NK-92 treated with Interleukin-12 subunit alpha and Interleukin-12 subunit beta, amount 100 ng/mL, for 24 hours (cell line): Measurements from ENCODE around the gene CIART.
"Not testable (repeated sequence)": the region's sequence is repeated elsewhere in the genome, so short reads cannot be mapped to it uniquely, and the experiment has no call there.

Source experiments
- DNase-seq: peaks from one replicate; lab custom pipeline; 2025; lab: John Stamatoyannopoulos, UW

Gene CIART

DNA sequence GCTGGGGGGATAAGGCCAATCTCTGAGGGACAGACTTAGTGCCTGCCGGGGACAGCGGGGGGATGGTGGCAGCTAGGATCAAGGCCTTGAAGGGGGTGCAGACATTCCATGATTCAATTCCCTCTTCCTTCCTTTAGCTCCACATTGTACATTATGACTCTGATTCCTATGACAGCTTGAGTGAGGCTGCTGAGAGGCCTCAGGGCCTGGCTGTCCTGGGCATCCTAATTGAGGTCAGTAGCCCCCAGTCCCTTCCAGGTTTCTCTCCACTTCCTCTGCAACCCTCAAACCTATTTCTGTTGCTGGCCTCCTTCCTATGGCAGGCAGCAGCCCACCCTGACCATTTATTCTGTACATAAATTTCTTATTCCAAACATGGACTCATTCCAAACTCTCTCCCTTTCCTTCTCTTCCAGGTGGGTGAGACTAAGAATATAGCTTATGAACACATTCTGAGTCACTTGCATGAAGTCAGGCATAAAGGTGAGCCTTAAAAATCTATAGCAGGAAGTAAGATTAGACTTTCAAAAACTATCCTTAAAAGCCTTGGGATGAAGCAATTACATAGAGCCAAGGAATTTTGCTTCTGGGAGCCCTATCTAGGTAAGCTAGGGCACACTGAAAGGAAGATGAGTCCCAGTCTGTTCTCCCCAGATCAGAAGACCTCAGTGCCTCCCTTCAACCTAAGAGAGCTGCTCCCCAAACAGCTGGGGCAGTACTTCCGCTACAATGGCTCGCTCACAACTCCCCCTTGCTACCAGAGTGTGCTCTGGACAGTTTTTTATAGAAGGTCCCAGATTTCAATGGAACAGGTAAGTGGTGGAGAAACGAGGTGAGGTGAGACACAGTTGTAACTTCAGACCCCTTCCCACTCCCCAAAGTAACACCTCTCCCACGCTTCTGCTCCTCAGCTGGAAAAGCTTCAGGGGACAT is 19.7 kb upstream of the CIART start:
- no peak for DNase-seq

DNA sequence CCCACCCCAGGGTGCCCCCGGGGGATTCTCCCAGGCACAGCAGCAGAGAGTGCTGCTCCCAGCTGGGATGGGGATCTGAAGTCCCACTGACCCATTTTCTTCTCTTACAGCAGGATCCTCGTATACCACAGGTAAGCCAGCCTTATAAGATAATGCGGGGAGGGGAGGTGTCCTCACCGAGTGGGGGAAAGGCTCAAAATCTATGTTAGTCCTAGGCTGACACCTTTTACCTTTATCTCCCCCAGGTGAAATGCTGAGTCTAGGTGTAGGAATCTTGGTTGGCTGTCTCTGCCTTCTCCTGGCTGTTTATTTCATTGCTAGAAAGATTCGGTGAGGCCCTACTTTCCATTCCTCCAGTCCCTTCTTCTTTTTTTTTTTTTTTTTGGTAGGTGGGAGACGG is 18.8 kb upstream of the CIART start:
- no peak for DNase-seq

DNA sequence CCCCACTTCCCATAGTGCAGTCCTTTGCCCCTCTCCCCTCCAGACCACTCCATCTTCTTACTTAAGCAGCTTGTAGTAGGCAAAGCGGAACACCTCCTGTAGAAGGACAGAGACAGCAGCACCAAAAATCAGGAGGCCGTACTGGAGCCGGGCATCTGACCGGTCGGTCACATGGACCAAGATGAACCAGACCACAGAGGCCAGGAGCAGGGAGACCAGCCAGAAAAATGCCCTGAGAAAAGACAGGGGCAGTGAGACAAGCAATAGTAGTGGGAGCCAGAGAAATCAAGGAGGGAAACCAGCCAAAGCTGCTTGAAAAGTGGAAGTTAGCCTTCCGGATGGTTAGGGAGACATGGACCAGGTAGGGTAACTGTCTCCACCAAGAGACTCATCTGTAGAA is 14.5 kb upstream of the CIART start:
- no peak for DNase-seq

DNA sequence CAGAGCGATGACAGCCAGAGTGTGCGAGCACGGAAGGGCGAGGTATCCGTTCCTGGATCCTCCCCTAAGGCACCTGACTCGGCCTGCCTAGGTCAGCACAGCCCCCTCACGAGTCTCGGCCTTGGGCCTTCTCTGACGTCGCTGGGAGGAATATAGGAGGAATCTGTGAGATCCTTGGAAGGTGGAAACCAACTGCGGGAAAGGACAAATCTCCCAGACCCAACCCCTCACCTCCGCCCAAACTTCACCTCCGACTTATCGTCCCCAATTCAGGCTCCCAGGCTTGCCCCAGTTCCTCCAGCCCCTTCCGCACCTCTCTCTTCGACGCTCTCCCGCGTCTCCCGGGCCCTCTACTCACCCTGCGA is 14.0 kb upstream of the CIART start:
- no peak for DNase-seq

DNA sequence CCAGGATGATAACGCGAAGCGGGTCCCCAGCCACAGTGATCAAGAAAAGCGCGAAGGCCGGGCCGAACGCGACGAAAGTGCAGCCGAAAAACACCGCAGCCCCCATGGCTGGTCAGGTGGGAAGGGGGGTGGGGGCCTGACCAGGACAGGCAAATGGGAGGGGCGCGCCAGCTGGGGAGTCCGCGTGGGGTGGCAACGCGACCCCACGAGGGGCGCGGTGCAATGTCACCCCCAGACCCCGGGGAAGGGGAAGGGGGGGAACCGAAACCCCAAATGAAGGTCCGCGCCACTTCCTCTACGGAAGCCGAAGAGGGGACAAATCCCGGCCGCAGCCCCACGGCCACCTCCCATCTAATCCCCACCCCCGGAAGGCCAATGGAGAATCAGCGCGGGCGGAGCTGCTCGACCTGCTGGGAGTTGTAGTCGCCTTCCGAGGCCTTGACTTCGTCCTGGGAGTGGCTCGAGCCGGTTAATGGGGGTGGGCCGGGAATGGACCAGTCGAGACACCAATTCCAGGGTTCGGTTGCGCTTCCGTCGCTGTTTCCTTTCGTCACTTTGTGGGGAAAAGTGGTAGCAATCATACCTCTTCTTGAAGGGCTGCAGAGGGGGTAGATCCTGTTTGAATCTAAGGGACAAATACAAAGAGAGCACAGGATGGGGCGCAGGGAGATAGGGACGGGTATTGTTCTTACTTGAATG is 13.5 kb upstream of the CIART start, which contains the start of gene APH1A:
Gene APH1A (minus strand): TSS at position 312 of the 699 bp plus-strand sequence. CDS start 206 bp downstream, at position 106.
- peak; percentile 92 for DNase-seq

DNA sequence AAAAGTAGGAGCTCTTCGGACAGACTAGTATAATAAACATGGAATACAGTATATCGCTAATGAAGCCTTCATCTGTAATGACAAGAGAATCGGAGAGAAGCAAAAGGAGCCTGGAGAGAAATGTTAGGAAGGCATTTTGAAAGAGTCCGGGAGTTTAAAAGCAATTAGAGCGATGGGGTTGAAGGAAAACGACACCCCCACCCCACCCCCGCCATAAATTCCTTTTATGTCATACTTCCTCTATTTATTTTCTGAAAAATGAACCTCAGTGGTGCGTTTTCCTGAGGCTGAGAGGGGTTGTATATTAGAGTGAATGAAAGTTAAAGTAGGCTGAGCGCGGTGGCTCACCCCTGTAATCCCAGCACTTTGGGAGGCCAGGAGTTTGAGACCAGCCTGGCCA is 12.9 kb upstream of the CIART start:
- no peak for DNase-seq

DNA sequence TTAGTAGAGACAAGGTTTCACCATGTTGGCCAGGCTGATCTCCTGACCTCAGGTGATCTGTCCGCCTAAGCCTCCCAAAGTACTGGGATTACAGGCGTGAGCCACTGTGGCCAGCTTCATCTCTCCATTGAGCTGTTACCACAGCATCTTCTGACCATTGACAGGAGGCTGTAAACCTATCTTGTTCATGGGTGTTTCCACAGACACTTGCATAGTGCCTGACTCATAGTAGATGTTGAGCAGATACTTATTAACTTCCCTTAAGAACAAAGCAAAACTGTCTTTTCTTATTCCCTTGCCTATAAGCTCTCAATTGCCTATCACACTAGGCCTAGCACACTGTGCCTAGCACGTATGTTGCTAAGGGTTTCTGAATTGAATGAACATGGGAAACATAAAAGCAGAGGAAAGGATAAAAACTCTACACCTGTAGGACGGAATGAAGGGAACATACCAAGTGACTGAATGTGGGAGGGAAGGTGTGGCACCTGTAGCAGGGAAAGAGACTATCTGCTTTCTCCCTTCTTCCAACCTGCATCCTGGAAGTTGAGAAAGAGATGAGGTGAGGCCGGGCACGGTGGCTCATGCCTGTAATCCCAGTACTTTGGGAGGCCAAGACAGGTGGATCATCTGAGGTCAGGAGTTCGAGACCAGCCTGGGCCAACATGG is 10.9 kb upstream of the CIART start:
- DNase-seq: no peak

DNA sequence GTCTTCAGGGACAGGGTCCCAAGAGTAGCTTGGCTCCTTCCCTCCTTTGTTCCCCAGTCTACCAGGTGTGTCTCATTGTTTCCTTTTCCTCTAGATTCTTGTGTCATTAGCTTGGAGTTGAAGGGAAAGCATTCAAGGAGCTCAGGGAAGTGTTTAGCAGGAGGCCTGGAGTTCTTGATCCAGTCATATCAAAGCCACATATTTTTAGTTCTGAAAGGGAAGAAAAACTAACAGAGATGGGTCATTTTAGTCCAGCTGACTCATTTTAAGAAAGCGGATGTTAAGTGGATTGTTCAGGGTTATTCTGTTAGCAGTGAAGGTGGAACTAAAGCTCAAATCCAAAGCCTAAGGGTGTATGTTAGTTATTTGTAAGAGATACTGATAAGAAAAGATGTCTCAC is 9.0 kb upstream of the CIART start:
- no peak for DNase-seq

DNA sequence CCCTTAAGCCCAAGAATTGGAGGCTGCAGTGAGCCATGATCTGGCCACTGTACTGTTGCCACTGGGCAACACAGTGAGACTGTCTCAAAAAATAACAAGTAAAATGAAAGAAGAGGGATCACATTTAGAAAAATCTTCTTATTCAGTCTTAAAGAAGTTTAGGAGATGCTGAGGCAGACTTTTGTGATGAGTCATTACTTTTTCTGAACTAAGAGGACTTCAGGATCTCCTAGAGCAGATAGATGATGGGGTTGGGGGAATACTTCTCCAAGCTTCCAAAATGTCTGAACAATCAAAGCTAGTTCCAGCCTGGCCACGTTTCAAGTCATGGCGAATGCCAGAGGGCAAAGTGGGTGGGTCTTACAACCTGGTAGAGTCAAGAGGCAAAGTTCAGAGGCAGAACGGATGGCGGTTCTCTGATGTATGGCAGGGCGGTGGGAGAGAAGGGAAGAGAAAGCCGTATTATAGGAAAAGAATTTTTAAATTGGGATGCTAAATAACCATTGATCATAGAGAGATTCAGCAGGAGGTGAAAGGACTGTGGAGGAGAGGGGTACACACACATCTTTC is 2.1 kb upstream of the CIART start:
- no peak for DNase-seq

DNA sequence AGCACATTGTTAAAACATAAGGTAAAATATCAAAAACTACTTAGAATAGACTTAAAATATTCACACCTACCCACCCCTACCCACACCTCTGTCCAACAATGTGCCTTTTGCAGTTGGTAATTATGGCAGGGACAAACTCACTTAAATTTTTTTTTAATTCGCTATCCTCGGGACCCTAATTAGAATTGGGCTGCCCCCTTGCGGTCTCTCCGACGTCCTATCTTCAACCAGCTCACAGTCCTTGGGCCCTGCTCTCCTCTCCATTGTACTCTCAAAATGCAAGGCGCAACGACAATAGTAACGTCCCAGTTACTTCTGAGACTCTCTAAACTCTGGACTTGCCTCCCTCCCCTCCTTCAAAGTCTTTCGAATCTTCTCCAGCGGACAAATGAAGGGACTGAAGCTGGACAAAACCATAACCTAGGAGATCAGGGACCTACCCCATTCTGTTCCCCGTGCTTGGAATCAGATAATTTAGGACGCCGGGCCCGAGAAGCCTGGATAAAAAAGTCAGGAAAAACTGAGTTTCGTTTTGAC is 1.1 kb upstream of the CIART start:
- no peak for DNase-seq

DNA sequence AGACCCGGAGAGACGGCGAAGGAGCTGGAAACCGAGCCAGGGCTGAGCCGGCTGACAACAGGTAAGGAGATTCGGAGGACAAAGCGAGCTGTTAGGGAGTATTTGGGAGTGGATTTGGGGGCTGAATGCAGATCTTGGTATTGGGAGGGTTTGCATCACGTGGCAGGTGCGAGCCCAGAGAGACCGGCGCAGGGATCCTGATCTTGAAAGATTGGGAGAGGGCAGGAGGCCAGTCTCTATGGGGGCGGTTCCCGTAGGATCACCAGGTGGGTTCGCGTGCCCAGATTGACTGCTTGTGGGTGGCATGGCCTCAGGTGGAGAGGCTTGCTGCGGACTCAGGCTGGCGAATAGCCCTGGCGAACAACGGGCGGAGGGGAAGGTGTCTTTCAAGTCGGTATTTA is 204 bp downstream of the CIART start:
- DNase-seq: no peak

DNA sequence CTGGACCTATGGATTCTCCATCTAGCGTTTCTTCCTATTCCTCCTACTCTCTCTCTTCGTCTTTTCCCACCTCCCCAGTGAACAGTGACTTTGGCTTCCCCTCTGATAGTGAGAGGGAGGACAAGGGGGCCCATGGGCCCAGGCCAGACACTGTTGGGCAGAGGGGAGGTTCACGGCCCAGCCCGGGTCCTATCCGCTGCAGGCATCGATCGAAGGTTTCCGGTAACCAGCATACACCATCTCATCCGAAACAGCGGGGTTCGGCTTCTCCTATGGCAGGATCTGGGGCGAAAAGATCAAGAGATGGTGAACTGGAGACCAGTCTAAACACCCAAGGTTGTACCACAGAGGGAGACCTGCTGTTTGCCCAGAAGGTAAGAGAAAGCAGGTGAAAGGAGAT is 906 bp downstream of the CIART start:
- no peak for DNase-seq

DNA sequence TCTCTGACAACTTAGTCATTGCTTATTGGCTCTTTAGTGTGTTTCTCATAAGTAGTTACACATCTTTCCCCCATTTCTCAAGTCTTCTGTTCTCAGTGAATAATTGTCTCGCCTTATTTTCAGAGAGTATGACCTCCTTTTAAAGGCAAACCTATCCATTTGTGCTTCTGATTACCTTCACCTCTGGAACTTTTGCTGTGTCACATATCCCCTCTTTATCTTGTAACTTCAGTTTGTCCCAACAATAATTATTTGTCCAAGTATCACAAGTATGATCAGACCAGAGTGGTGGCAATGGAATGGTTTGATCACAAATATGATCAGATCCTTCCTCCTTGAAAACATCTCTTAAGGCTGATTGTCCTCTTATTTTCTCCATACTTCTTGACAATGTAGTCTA is 6.0 kb downstream of the CIART start:
- no peak for DNase-seq

DNA sequence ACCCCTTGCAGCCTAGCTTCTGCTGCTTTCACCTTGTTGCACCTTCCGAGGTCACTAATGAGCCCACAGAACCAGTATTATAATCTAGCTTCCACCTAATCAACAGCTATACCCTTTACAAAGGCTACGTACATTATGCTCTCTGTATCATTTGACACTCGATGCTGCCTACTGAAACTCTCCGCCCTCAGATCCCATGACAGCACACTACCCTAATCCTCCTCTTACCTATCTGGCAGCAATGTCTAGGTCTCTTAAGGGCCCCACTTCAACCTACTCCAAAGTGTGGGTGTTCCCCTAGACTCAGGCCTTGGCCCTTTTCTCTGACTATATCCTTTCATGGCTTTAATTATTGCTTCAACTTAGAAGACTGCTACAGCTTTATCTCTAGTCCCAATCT is 6.5 kb downstream of the CIART start:
- DNase-seq: no peak

DNA sequence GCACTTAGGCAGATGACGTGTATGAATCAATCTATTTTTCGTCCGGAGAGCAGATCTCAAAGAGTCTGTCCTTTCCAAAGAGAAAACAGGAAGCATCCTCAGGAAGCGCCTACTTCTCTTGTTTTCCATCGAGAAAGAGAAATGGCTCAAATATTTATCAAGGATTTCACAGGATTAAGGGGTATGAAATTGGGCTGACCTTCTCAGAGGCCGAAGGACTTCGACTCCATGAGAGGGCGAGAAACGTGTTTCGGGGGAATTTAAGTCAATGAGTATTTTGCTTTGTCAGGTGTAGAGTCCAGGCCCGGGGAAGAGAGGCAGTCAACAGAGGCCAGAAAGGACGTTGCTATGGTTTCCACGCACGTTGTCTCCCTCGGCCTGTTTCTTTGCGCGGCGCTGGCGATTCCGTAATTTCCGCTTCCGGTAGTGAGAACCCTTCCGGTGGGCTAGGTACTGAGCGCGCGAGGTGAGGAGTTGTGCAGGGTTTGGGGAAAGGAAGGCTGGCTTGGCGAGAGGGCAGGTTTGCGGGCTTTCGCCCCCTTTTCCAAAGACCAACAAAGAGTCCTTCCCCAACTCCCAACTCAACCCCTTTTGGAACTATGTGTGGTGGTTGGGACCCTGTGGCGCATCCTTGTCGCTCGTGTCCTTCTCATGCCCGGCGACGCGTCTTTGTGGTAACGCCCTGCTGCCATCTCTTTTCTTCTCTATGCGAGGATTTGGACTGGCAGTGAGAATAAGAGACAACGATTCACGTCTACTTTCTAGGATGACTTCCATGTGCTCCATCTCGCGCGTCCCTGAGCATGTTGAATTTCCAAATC is 11.3 kb downstream of the CIART start, which contains the start of gene MRPS21:
Gene MRPS21 (plus strand): TSS at position 429 of the 821 bp plus-strand sequence. CDS start 506 bp downstream, outside the sequence.
- DNase-seq: peak; percentile 81

DNA sequence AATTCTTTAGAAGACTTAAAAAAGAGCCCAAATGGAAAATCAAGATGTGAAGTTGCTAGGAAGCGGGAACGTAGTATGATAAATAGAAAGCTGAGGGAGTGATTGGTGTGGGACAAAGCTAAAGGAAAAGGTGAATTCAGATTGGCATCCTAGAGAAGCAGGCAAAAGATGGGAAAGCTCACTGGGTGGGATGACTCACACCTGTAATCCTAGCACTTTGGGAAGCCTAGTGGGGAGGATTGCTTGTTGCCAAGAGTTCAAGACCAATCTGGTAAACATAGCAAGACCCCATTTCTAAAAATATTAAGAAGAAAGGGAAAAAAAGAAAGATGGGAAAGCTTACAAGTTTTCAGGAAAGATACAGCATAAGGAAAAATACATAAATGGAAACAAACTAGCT is 13.1 kb downstream of the CIART start:
- DNase-seq: no peak

DNA sequence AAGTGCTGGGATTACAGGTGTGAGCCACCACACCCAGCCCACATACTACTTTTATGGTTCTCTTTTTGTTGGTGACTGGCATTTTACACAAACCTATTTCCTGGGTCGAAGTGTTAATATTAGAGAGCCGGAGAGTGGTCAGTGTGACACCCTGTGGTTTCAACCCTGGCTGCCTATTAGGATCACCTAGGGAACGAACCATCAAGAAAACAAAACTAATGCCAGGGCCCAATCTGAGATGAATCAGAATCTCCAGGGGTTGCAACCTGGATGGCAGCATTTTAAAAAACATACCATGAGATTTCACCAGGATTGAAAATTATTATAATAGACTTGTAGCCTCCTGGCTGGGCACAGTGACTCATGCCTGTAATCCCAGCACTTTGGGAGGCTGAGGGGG is 17.4 kb downstream of the CIART start:
- no peak for DNase-seq

DNA sequence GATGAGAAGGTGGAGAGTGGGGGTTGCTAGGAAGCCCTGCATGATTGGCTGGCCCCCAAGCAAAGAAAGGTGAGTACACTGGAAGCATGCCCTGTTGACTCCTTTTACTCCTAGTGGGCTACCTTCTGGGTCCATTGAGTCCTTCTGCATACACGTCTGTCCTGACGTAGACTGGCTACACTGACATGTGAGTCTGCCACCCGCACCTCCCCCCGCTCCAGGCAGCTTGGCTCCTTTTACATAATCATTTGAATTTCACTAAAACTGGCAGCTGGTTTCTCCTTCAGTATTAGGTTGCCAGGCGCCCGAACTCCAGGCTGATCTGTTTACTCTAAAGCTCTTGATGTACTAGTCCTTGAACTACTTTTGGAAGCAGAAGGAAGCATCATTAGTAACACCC is 20.0 kb downstream of the CIART start:
- DNase-seq: no peak

DNA sequence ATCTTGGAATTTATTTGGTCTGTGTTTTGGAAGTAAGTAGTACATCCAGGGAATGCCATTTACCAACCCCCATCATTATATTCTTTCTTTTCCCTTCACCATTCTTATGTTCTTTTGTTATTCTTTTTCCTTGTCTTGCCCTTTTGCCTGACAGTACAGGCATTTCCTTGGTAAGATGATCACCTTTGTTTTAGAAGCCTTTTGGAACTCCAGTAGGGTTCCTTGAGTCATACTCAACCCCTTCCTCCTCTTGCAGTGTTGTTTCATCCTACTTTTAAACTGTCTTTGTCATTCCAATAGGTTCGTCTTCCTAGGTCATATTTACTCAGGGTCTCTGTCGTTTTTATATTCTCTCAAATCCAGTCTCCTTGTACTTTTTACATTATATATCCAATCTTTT is 20.5 kb downstream of the CIART start:
- no peak for DNase-seq

DNA sequence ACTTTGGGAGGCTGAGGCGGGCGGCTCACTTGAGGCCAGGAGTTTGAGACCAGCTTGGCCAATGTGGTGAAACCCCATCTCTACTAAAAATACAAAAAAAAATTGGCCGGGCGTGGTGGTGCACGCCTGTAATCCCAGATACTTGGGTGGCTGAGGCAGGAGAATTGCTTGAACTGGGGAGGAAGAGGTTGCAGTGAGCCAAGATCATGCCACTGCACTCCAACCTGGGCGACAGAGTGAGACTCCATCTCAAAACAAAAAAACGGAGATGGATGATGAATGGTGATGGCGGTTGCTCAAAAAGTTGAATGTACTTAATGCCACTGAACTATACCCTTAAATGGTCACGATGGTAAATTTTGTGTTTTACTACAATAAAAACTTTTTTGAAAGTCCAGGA is 26.2 kb downstream of the CIART start:
- DNase-seq: not testable (repeated sequence)
